ENCODE data around the gene CDKAL1. TPM values are rescaled to one million over a fixed set of nuclear protein-coding genes. Genes with fewer than 3 reads are reported as not detected.

CDKAL1 gene
- total RNA-seq, 1 donor from 2014 or later, result 11.8 TPM

DNA sequence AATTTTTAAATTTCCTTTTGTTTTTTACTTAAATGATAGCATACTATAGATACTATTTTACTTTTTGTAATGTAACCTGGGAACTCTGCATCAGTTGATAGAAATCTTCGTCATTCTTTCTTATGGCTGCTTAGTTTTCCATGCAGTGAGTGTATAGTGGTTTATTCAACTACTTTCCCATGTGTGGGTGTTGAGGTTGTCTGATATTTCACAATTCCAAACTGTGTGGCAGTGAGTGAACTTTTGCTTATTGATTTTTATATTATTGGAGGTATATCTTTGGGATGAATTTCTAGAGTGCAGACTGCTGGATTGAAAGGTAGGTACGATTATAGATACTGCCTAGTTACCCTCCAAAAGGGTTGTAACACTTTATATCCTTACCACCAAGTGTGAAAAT, 136.5 kb downstream of the CDKAL1 start:
- DNase-seq (ENCODE audit: low read depth), result no peak

DNA sequence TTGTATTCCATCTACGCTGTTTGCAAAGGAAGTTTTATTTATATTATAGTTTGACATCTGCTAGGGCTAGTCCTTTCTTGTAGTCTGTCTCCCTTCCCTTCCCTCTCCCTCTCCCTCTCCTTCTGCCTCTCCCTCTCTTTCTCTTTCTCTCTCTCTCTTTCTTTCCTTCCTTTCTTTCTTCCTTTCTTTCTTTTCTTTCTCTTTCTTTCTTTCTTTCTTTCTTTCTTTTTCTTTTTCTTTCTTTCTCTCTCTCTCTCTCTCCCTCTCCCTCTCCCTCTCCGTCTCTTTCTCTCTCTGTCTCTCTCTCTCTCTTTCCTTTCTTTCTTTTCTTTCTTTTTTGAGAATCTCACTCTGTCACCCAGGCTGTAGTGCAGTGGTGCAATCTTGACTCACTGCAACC, 137.8 kb downstream of the CDKAL1 start:
- DNase-seq (ENCODE audit: low read depth), result no peak

DNA sequence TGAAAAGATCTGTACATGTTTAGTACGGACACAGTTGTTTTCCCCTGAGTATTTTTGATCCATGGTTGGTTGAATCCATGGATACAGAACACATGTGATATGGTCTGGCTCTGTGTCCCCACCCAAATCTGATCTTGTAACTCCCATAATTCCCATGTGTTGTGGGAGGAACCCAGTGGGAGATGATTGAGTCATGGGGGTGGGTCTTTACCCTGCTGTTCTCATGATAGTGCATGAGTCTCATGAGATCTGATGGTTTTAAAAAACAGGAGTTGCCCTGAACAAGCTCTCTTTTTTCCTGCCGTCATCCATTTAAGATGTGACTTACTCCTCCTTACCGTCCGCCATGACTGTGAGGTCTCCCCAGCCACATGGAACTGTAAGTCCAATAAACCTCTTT, 139.2 kb downstream of the CDKAL1 start:
- DNase-seq (ENCODE audit: low read depth), result no peak

DNA sequence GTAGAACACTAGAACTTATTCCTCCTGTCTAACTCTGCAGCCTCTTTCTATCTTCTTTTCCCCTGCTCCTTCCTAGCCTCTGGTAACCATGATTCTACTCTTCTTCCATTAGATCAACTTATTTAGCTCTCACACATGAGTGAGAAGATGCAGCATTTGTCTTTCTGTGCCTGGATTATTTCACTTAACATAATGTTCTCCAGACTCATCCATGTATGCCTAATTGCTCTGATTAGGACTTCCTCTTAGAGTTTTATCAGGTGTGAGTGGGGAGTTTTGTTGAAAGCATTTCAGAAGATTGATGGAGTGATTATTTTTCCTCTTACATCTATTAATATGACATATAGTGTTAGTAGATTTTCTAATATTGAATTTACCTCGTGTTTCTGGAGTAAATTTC, 140.4 kb downstream of the CDKAL1 start:
- no peak for DNase-seq (ENCODE audit: low read depth)

DNA sequence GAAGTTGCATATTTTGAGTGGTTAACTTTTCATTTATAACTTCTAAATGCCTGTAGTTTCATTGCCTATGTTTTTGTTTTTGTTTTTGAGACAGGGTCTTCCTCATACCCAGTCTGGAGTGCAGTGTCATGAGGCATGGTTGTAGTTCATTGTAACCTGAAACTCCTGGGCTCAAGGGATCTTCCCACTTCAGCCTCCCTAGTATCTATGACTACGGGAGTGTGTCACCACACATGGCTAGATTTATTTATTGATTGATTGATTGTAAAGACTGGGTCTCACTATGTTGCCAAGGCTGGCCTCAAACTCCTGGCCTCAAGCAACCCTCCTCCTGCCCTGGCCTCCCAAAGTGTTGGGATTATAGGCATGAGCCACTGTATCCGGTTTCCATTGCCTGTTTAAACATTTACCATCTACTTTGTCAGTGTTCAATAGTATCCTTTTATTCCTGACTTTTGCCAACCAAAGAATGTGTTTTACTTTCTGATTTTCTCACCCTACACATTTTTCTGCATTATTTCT, 144.6 kb downstream of the CDKAL1 start:
- no peak for DNase-seq (ENCODE audit: low read depth)

DNA sequence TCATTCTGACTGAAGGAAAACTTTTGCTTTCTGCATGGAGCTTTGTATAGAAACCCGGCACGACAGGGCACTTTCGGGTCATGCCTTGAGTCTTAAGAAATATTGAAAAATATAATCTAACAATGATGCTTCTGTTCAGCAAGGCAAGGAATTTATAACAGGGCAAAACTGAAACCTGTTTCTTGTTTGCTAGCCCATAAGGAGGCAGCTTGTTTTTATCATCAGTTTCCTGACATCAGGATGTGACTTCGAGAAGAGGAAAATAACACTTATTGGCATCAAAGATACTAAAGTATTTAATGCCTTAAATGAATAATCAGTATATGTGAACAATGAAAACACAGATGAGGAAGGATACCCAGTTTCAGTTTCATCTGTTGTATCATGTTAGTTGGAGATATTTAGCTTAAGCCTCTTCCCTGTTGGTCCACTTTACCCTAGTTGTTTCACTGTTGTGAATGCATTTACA, 146.5 kb downstream of the CDKAL1 start:
- no peak for DNase-seq (ENCODE audit: low read depth)

DNA sequence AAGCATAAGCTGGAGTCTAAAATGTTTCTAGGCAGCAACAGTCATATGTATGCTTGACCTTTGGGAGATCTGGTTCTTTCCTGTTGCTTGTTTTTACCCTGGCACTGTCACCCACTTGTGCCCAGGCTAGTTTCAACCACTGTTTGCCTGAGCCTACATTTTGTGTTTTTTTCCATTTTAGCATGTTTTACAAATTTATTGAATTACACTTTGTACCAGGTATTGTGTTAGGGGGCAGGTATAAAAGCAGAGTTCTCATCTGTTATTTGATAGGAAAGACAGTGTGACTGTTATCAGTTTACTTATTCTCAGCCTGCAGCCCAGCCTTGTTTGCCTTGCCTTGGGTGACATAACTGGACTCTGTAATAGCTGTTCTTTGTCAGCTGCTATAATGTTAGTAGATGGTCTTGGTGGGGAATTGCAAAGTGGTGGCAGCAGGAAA, 147.0 kb downstream of the CDKAL1 start:
- DNase-seq (ENCODE audit: low read depth), result no peak

DNA sequence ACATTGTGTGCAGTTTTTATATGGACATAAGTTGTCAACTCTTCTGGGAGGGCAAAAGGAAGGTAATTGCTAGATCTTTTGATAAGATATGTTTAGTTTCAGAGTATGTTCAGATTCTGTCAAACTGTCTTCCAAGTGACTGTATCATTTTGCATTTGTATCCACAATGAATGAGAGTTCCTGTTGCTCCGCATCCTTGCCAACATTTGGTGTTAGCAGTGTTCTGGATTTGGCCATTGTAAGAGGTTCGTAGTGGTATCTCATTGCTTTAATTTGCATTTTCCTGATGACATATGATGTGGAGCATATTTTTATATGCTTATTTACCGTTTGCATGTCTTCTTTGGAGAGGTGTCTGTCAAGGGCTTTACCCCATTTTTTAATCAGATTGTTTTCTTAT, 150.2 kb downstream of the CDKAL1 start:
- DNase-seq (ENCODE audit: low read depth), result no peak

DNA sequence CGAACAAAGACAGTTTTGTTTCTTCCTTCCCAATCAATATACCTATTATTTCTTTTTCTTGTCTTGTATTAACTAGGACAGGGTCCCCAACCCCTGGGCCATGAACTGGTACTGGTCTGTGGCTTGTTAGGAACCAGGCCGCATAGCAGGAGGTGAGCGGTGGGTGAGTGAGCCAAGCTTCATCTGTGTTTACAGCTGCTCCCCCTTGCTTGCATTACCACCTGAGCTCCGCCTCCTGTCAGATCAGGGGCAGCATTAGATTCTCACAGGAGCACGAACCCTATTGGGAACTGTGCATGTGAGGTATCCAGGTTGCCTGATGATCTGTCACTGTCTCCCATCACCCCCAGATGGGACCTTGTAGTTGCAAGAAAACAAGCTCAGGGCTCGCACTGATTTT, 151.9 kb downstream of the CDKAL1 start:
- DNase-seq (ENCODE audit: low read depth), result no peak

DNA sequence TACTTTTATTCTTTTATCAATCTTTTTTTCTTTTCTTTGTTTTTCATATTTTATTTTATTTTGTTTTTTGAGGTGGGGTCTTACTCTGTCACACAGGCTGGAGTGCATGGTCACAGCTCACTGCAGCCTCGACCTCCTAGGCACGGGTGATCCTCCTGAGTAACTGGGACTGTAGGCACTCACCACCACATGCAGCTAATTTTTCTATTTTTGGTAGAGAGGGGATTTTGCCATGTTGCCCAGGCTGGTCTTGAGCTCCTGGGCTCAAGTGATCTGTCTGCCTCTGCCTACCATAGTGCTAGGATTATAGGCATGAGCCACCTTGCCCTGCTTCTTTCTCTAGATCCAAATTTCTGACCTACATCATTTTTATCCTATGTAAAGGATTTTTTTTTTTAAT, 153.2 kb downstream of the CDKAL1 start:
- no peak for DNase-seq (ENCODE audit: low read depth)

DNA sequence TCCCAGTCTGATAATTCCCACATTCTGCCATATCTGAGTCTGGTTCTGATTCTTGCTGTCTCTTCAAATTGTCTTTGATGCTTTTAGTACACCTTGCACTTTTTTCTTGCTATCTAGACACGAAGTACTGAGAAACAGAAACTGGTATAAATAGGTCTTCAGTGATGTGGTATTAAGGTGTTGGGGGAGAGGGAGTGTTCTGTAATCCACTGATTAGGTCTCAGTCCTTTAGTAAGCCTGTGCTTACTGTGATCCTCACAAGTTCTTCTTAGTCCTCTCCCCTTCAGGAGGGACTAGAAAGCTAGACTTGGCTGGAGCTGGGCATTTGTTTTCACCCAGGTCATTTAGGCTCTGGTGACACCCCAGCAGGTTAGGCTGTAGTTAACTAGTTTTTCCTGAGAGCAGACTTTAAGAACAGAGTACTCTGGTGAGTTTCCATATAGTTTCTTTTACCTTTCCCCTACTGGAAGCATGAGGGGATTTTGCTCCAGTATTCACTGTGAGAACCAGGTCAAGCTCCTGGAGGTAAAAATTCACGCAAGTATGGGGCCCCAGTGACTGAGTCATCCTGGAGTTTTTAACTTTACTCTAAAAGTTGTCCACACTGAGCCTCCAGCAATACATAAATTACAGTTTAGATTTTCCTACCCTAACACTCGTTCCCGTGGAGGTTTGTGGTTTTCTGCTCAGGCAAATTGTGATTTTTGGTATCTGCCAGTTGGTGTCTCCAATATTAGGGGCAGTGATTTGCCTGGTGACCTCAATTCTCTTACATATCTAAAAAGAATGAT, 154.6 kb downstream of the CDKAL1 start:
- peak; percentile 30 for DNase-seq (ENCODE audit: low read depth)

DNA sequence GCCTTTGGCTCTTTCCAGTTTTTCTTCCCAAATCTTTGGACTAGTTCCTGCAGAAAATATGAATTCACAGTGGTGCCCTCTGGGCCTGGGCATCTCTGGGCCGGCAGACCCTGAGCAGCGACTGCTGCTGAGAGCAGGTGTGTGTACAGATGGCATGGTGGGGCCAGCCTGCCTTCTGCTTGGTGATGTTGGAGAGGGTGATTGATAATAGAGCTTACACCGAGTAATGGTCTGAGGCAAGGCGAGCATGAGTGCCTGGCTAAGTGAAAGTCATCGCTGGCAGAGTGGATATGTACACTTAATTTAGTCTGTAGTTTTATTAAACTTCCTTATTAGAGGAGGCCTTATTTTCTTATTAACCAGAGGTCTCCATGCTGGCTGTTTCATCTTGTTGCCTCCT, 156.9 kb downstream of the CDKAL1 start:
- DNase-seq (ENCODE audit: low read depth), result no peak

DNA sequence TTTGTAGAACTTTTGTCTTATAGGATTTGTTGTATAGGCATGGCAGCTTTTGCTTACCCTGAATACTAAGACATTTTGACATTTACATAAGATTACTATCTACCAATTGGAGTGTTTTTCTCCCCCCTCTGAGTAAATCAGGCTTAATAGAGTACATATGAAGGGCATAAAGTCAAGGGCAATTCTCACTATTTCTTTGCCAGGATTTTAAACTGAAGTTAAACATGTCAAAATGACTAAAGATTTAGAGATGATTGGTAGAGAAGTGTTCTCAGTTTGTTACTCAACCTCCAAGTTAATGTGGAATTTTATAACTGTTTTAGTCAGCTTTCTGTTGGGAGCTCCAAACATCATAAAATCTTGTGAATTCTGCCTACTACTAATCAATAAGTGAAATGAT, 157.8 kb downstream of the CDKAL1 start:
- DNase-seq (ENCODE audit: low read depth), result no peak

DNA sequence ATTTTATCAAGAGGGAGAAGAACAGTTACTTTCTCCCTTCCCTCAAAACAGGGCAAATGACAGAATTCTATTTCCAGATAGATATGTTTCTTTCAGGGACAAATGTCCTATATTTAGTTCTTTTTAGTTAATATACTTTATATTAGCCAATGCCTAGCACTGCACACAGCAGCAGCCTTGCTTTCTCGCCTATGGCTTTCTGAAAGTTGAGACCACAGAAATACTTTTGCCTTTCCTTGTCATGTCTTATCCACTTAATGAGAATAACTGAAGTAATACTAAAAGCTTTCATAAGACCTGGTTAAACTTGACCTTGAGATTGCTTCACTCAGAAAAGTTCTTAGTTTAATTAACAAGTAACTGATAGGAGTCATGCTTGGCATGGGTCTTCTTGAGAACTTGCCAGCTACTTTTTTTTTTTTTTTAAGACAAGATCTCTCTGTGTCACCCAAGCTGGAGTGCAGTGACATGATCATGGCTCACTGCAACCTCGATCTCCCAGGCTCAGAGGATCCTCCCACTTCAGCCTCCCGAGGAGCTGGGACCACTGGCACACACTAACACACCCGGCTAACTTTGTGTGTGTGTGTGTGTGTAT, 159.3 kb downstream of the CDKAL1 start:
- DNase-seq (ENCODE audit: low read depth), result no peak

DNA sequence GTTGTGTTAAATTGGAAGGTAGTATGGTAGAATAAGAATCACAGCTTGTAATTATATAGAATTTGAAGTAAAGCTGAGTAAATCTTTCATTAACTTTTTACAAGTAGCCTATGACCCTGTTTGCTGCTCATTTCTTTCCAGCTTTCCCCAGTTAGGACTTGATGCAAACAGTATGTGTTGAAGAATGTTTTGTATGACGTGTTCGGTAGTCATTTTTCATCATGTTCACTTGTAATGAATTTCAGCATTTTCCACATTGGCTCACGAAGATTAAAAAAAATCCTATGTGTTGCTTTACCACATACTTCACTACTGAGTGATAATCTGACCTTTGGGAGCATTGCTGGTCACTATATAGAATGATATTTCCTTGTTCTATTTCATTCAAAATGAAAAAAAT, 162.4 kb downstream of the CDKAL1 start:
- no peak for DNase-seq (ENCODE audit: low read depth)

DNA sequence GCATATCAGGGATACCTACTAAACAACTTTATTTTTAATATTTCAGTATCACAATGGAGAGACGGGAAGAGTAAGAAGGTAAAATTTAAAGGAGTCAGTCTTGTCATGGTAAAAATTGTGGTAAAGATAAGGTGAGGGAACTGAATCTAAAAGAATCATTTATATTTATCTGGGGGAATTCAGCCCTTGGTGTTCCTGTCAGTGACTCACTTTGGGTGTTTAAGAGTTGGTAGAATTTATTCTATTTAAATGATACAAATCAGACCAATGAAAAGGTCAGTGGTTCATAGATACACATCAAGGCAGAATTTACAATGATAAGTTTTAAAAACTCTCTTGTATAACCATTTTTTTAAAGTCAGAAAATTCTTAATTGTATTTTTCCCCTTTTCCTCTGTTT, 164.4 kb downstream of the CDKAL1 start:
- DNase-seq (ENCODE audit: low read depth), result no peak

DNA sequence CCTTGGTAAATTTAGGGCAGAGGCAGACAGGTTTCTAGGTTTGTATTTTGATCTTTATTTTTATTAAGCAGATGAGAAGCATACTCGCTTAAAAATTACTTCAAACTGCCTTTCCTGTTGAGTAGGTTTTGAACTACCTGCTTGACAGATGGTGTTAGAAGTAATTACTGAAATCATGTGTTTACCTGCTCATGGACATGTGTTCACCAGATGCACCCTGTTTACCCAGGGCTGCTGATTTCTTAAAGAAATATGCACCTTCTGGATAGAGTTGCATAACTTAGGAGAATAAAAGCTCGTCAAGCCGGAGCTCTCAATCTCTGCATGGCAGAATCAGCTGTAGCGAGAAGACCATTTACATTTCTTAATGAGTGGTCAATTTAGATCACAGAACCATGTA, 165.1 kb downstream of the CDKAL1 start:
- DNase-seq (ENCODE audit: low read depth), result no peak

DNA sequence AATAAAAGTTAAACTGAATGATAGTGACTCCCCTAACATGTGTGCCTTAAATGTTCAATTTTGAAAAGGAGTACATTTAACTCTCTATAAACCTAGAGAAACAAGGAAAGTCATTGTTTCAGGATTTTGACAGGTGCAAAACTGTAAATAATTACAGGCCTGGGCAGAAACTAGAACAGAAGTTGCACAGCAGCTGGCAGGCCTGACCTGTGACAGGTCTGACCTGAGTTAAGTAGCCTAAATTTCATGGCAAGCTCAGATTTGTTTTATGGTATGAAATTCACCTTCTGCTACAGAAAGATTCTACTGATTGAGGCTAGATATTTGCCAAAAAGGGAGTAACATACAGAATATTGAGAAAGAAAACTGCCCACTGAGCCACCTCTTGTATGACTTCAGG, 166.1 kb downstream of the CDKAL1 start:
- no peak for DNase-seq (ENCODE audit: low read depth)

DNA sequence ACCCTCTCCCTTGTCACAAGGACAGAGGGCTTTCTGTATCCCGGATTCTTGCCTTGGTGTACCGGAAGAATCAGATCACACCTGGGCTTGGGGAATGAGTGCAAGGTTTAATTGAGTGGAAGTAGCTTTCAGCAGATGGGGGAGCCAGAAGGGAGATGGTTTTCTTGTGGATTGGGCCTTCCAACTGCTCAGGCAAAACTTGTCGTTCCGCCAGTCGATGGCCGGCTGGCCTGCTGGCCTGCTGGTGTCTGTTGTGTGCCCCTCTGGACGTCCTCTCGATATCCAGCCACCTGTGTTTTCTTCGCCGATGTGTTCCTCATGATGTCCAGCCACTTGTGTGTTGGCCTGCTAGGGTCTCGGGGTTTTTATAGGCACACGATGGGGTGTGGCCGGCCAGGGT, 168.1 kb downstream of the CDKAL1 start:
- DNase-seq (ENCODE audit: low read depth), result no peak

DNA sequence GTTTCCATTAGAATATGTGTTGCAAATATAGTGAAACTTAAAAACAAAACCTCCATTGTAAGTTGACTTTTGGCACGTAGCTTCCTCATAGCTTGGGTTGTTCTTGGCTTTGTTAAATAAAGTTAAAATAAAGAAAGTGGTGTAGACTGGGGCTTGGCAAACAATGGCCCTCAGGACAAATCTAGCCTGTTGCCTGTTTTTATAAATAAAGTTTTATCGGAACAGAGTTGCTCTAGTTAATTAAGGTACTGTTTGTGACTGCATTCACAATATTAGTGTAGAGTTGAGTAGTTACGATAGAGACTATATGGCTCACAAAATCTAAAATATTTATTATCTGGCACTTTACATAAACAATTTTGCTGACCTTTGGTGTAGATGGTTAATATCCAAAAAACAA, 168.8 kb downstream of the CDKAL1 start:
- no peak for DNase-seq (ENCODE audit: low read depth)

DNA sequence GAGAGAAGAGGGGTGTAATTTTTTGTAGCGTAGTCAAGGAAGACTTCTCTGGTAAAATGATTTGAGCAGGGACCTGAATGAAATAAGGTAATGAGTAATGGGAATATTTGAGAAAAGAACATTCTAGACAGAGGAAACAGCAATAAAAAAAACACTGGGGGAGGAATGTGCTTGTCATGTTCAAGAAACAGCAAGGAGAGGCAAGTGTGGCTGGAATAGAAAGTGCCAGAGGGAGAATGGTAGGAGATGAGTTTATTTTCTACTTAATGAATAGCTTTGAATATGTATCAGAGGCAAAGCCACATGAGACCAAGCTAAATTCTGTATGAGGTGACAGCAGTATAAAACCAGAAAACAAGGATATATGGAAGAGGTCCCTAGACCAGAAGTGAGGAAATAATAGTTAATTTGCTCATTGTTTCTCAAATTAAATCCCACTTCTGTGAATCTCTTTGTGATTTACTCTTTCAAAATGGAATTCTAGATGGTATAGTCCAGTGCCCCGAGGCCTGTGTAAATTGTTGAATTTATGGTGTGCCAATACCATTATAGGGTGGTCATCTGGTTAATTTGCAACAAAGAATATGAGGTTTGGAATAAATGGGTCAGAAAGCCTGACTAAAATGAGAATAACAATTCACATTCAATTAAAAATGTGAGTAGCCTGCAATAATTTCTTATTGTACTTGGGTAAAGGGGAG, 170.2 kb downstream of the CDKAL1 start:
- DNase-seq (ENCODE audit: low read depth), result no peak

DNA sequence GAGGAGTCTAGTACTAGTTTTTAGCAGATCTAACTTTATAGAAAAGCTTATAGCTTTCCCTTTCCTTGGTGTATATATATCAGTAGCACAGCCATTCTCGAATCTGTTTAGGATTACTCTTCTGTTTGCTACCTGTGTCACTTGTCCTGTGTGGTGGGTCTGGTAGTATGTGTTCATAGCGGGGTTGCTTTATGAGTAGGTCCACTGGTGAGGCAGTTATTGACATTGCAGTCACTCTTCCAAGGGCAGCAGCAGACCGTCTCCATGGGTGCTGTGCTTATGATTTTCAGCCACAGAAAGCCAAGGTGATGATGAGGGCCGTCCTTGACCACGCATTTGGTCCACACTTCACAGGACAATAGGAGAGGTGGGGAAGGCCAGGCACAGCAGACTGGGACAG, 171.5 kb downstream of the CDKAL1 start:
- DNase-seq (ENCODE audit: low read depth), result no peak

All from myocyte (in vitro differentiated cells).